ENCODE data around the gene SH3PXD2A.
"Not testable (repeated sequence)": the region's sequence is repeated elsewhere in the genome, so short reads cannot be mapped to it uniquely, and the experiment has no call there.

SH3PXD2A gene

GRCh38 chr10:103761075-103761920 lies 94.1 kb downstream of the SH3PXD2A start:
- FAIRE-seq (no peak), DNase-seq (ENCODE audit: insufficient read length) (no peak)
- TF ChIP-seq TAF1 (IDR thresholded peaks at IDR 0.05; ENCODE audit: borderline replicate concordance, low read depth, low read length): no peak
- TF ChIP-seq POLR2A (IDR thresholded peaks at IDR 0.05; ENCODE audit: low read depth, low read length): no peak
- TF ChIP-seq POLR2AphosphoS5 (IDR thresholded peaks at IDR 0.05; ENCODE audit: low read depth, low read length): no peak

DNA sequence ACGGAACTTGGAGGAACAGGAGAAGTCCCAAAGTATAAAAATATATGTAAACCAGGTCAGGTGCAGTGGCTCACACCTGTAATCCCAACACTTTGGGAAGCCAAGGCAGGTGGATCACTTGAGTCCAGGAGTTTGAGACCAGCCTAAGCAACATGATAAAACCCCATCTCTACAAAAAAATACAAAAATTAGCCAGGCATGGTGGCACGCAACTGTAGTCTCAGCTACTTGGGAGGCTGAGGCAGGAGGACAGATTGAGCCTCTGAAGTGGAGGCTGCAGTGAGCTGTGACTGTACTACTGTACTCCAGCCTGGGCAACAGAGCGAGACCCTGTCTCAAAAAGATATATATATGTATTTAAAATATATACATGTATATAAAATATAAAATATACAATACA lies 95.1 kb downstream of the SH3PXD2A start:
- not testable (repeated sequence) for DNase-seq (ENCODE audit: insufficient read length); FAIRE-seq

DNA sequence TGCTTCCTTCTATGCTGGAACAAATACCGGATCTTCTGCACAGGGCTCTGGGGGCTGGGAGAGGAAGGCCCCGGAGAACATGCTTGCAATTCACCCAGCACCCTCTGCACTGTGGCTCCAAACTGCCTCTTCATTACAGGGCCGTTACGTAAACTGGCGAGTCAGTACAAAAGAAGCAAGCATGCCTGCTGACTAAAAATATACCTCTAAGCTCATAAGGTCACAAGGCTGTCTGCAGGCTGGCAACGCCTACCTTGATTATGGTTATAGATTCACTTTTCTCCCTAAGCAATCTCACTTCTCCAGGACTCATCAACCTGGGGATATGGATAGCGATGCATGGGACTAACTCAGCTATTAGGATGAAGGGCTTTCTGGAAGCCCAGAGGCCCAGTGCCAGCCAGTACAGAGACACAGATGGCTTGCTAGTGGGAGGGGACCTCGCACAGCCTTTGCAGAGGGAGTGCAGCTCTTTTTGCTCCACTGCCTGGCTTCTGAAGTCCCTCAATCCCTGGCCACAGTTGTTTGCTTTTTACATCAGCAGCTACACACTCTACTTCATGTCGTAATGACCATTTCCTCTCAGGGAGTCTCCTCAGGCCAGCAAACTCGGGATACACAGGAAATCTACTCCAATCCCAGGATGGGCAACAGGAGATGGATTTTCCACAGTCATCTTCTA lies 96.1 kb downstream of the SH3PXD2A start:
- TF ChIP-seq TAF1 (IDR thresholded peaks at IDR 0.05; ENCODE audit: borderline replicate concordance, low read depth, low read length): no peak
- TF ChIP-seq POLR2AphosphoS5 (IDR thresholded peaks at IDR 0.05; ENCODE audit: low read depth, low read length): no peak
- no peak for TF ChIP-seq POLR2A (IDR thresholded peaks at IDR 0.05; ENCODE audit: low read depth, low read length)
- FAIRE-seq: peak; percentile 58
- DNase-seq (ENCODE audit: insufficient read length): no peak

DNA sequence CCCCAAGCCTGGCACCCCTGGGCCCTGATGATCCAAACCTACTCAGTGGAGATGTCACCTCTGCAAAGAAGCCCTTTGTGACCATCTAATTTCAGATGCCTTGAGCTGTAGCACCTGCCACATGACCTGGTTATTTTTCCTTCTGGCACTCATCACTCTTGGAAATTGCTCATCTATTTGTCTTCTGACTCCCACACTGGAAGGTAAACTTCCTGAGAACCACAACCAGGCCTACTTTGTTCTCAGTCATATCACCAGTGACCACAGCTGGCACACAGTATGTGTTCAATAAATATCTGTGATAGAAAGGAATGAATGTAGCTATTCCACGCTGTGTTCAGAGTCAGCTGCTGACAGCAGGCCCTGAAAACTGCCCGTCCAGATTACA lies 97.1 kb downstream of the SH3PXD2A start:
- no peak for DNase-seq (ENCODE audit: insufficient read length)
- no peak for FAIRE-seq
- no peak for TF ChIP-seq POLR2A (IDR thresholded peaks at IDR 0.05; ENCODE audit: low read depth, low read length)
- no peak for TF ChIP-seq POLR2AphosphoS5 (IDR thresholded peaks at IDR 0.05; ENCODE audit: low read depth, low read length)
- no peak for TF ChIP-seq TAF1 (IDR thresholded peaks at IDR 0.05; ENCODE audit: borderline replicate concordance, low read depth, low read length)

DNA sequence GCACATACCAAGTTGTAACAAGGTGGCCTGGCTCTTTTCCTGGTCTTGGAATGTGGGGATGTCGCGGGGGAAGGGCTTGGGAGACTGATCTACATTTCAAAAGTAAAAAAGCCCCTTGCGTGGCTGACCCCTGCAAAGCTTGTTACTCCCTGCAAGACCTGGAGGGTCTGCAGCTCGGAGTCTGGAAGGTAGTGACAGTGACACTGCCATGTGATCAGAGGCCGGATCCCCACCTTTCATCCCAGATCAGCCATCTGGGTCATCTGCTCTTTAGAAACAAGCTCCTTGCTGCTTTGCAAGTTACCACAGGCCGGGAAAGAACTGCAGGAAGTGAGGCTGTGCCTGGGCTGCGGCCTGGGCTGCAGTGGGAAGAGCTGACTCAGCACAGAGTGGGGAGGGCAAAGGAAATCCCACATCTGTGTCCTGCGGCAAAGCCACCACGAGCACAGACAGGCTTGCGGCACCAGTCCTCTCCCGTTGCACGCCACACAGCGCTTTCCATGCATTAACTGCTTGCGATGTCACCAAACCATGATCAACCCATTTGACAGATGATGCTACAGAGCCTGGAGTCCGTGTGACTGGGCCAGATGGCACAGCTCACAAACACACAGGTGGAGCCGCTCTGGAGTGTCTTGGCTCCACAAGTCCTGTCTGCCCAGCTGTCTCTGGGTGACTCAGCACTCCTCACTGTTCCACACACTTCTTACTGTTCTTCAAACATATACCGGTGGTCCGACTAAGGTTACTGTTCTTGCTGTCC lies 97.7 kb downstream of the SH3PXD2A start:
- TF ChIP-seq POLR2A (IDR thresholded peaks at IDR 0.05; ENCODE audit: low read depth, low read length) (no peak), POLR2AphosphoS5 (IDR thresholded peaks at IDR 0.05; ENCODE audit: low read depth, low read length) (no peak), TAF1 (IDR thresholded peaks at IDR 0.05; ENCODE audit: borderline replicate concordance, low read depth, low read length) (no peak)
- DNase-seq (ENCODE audit: insufficient read length) (no peak), FAIRE-seq (no peak)

- DNase-seq (ENCODE audit: insufficient read length): no peak
- FAIRE-seq: no peak
- TF ChIP-seq POLR2A (IDR thresholded peaks at IDR 0.05; ENCODE audit: low read depth, low read length): no peak
- TF ChIP-seq TAF1 (IDR thresholded peaks at IDR 0.05; ENCODE audit: borderline replicate concordance, low read depth, low read length): no peak
- no peak for TF ChIP-seq POLR2AphosphoS5 (IDR thresholded peaks at IDR 0.05; ENCODE audit: low read depth, low read length)
Observed at GRCh38 chr10:103756277-103756869, 99.0 kb downstream of the SH3PXD2A start.

- FAIRE-seq (no peak), DNase-seq (ENCODE audit: insufficient read length) (no peak)
- TF ChIP-seq POLR2AphosphoS5 (IDR thresholded peaks at IDR 0.05; ENCODE audit: low read depth, low read length) (no peak), POLR2A (IDR thresholded peaks at IDR 0.05; ENCODE audit: low read depth, low read length) (no peak), TAF1 (IDR thresholded peaks at IDR 0.05; ENCODE audit: borderline replicate concordance, low read depth, low read length) (no peak)
Observed at GRCh38 chr10:103752680-103753248, 102.6 kb downstream of the SH3PXD2A start.

DNA sequence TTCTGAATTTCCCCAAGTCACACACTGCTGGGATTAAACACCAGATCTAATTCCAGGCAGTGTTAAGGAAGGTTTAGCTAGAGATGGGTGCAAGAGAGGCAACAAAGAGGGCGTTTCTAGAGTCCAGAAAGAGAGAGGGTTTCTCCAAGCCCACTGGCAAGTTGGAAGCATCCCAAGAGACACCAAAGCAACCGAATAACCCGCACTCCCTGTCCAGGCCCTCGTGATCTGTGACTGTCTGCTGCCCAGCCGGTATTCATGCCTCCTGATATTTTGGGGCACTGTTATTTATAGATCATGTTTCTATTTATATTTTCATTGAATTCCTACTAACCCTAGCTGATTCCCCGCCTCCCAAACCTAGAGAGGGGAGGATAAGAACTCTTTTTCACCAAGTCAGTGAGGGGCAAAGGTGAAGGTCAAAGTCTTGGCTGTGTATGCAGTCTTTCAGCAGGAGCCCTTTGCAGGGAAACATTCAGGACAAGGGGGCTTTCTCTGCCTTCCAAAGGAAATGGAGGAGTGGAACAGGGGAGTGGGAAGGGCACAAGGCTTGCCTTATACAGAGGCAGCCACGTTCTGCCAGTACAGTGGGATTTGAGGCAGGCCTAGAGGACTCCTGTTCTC lies 103.6 kb downstream of the SH3PXD2A start:
- FAIRE-seq (no peak), DNase-seq (ENCODE audit: insufficient read length) (no peak)
- TF ChIP-seq POLR2A (IDR thresholded peaks at IDR 0.05; ENCODE audit: low read depth, low read length) (no peak), POLR2AphosphoS5 (IDR thresholded peaks at IDR 0.05; ENCODE audit: low read depth, low read length) (no peak), TAF1 (IDR thresholded peaks at IDR 0.05; ENCODE audit: borderline replicate concordance, low read depth, low read length) (no peak)

GRCh38 chr10:103750836-103751235 lies 104.5 kb downstream of the SH3PXD2A start:
- TF ChIP-seq POLR2A (IDR thresholded peaks at IDR 0.05; ENCODE audit: low read depth, low read length) (no peak), POLR2AphosphoS5 (IDR thresholded peaks at IDR 0.05; ENCODE audit: low read depth, low read length) (no peak), TAF1 (IDR thresholded peaks at IDR 0.05; ENCODE audit: borderline replicate concordance, low read depth, low read length) (no peak)
- no peak for FAIRE-seq
- DNase-seq (ENCODE audit: insufficient read length): no peak

DNA sequence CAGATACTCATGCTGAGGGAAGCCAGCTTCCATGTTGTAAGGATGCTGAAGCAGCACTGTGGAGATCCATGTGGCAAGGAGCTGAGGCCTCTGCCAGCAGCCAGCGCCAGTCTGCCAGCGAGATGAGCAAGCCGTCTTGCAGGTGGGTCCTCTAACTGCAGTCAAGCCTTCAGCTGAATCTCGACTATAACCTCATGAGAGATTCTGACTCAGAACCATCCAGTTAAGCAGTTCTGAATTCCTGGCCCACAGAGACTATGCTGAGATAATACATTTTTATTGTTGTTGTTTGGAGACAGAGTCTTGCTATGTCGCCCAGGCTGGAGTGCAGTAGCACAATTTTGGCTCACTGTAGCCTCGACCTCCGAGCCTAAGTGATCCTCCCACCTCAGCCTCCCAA lies 105.6 kb downstream of the SH3PXD2A start:
- no peak for FAIRE-seq
- TF ChIP-seq POLR2AphosphoS5 (IDR thresholded peaks at IDR 0.05; ENCODE audit: low read depth, low read length) (no peak), POLR2A (IDR thresholded peaks at IDR 0.05; ENCODE audit: low read depth, low read length) (no peak), TAF1 (IDR thresholded peaks at IDR 0.05; ENCODE audit: borderline replicate concordance, low read depth, low read length) (no peak)
- DNase-seq (ENCODE audit: insufficient read length): no peak
